Colonic mucosa (tissue), 4 donors: Measurements from ENCODE around the gene MIS18BP1. TPM values are rescaled to one million over a fixed set of nuclear protein-coding genes. Genes with fewer than 3 reads are reported as not detected.

ENCODE experiments used
- DNase-seq: peaks from one replicate; pipeline ENCODE4 v3.0.0-alpha.2; 2020
- H3K27ac ChIP-seq: fragments of 200-600 bp; one replicate; pipeline ENCODE4 v1.8.0; 2021
- H3K27me3 ChIP-seq: fragments of 200-600 bp; one replicate; pipeline ENCODE4 v1.8.0; 2021
- H3K36me3 ChIP-seq: fragments of 200-600 bp; one replicate; pipeline ENCODE4 v1.8.0; 2021
- H3K4me1 ChIP-seq: fragments of 200-600 bp; one replicate; pipeline ENCODE4 v1.8.0; 2021; ENCODE audit warnings: mild to moderate bottlenecking
- H3K4me3 ChIP-seq: fragments of 200-600 bp; one replicate; pipeline ENCODE4 v1.8.0; 2021
- H3K9ac ChIP-seq, 2 donors: one replicate each; pipeline ENCODE4 v1.7.0; 2013; ENCODE audit warnings: control low read depth in 2 of 2, low read depth in 2 of 2, low read length in 2 of 2
- H3K9me3 ChIP-seq: fragments of 200-600 bp; one replicate; pipeline ENCODE4 v1.8.0; 2021
- intact Hi-C: fragments of 100-400 bp; cut with DNase I; formaldehyde crosslinking; loops from one replicate; pipeline ENCODE4 v1.14.1; 2022
- total RNA-seq, 2 donors: library from RNA; stranded (reverse); fragmentation: NEBNext Ultra II Directional in 1 of 2; extraction: Animal tissue kit (Norgen Biotek cat#: 25700) in 1 of 2; gene quantifications; one replicate each; pipeline ENCODE4 v1.2.1, GENCODE V29; 2021
- TF ChIP-seq, protein P1 (sequence below): fragments of 200-600 bp; IDR thresholded peaks from one replicate; pipeline ENCODE4 v1.8.0; 2022; ENCODE audit warnings: antibody characterized with exemption, mild to moderate bottlenecking
- donor health status: healthy.
- donor health status: DM: no; HTN: no; CAD: no.
- donor health status: DM: no; HTN: no; CAD: no.

Gene MIS18BP1
- total RNA-seq, 2 donors from 2014 or later, result 18.8 to 30.0 TPM

DNA sequence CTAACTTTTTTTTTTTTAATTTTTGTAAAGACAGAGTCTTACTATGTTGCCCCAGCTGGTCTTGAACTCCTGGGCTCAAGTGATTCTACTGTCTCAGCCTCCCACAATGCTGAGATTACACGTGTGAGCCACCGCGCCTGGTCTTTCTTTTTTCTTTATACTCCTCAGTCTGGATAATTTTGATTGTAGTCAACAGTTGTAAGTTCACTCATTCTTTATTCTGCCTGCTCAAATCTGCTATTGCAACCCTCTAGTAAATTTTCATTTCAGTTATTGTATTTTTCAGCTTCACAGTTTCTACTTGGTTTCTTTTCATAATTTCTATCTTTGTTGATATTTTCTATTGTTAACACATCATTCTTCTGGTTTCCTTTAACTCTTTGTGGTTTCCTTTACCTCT lies 5.8 kb upstream of the MIS18BP1 start:
- Histone ChIP-seq H3K9ac (no peak overlapping the region), H3K4me3 (no peak overlapping the region), H3K27ac (no peak overlapping the region), H3K36me3 (no peaks in the 10 kb centered on the region), H3K27me3 (no peaks in the 10 kb centered on the region), H3K4me1 (no peaks in the 10 kb centered on the region), H3K9me3 (no peaks in the 10 kb centered on the region)
- TF ChIP-seq, protein P1, sequence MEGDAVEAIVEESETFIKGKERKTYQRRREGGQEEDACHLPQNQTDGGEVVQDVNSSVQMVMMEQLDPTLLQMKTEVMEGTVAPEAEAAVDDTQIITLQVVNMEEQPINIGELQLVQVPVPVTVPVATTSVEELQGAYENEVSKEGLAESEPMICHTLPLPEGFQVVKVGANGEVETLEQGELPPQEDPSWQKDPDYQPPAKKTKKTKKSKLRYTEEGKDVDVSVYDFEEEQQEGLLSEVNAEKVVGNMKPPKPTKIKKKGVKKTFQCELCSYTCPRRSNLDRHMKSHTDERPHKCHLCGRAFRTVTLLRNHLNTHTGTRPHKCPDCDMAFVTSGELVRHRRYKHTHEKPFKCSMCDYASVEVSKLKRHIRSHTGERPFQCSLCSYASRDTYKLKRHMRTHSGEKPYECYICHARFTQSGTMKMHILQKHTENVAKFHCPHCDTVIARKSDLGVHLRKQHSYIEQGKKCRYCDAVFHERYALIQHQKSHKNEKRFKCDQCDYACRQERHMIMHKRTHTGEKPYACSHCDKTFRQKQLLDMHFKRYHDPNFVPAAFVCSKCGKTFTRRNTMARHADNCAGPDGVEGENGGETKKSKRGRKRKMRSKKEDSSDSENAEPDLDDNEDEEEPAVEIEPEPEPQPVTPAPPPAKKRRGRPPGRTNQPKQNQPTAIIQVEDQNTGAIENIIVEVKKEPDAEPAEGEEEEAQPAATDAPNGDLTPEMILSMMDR, result no peak
- intact Hi-C loops, result no loop called here
- no peak for DNase-seq

DNA sequence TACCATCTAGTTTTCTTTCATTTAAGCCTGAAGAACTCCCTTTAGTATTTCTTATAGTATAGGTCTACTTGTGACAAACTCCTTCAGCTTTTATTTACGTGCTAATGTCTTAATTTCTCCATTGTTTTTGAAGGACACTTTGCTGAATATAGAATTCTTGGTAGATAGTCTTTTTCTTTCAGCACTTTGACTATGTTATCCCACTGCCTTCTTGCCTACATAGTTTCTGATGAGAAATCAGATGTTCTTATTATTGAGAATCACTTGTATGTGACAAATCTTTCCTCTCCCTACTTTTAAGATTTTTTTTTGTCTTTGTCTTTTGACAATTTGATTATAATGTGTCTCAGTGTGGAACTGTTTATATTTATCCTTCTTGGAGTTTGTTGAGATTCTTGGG lies 5.1 kb upstream of the MIS18BP1 start:
- no peaks in the 10 kb centered on the region for H3K36me3 ChIP-seq
- no peaks in the 10 kb centered on the region for H3K4me1 ChIP-seq
- no peak overlapping the region for H3K27ac ChIP-seq
- H3K9me3 ChIP-seq, result no peaks in the 10 kb centered on the region
- H3K27me3 ChIP-seq, result no peaks in the 10 kb centered on the region
- intact Hi-C loops, result no loop called here
- TF ChIP-seq, protein P1, result no peak
- no peak overlapping the region for H3K9ac ChIP-seq
- no peak overlapping the region for H3K4me3 ChIP-seq
- no peak for DNase-seq

DNA sequence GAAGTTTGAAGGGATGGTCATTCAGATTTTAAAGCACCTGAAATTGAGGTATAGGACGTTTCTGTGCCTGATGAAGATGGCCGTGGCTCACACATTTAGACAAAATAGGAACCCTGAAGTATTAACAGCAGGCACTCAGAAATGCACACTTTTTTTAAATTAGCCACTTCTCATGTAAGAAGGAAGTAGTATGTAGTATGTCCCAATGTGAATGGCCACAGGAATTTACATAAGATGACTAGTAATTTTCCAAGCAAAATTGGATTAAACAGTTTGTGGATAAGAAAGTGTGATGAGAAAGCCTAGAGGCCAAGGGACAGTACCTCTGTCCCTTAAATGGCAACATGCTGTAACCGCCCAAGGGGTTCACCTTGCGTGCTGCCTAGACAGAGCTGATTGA lies 1.8 kb upstream of the MIS18BP1 start:
- H3K9me3 ChIP-seq, result no peaks in the 10 kb centered on the region
- no peaks in the 10 kb centered on the region for H3K27me3 ChIP-seq
- TF ChIP-seq, protein P1, result no peak
- H3K36me3 ChIP-seq, result no peaks in the 10 kb centered on the region
- no peak overlapping the region for H3K27ac ChIP-seq
- no peaks in the 10 kb centered on the region for H3K4me1 ChIP-seq
- H3K4me3 ChIP-seq, result no peak overlapping the region
- intact Hi-C loops, result no loop called here
- no peak overlapping the region for H3K9ac ChIP-seq
- DNase-seq, result no peak

DNA sequence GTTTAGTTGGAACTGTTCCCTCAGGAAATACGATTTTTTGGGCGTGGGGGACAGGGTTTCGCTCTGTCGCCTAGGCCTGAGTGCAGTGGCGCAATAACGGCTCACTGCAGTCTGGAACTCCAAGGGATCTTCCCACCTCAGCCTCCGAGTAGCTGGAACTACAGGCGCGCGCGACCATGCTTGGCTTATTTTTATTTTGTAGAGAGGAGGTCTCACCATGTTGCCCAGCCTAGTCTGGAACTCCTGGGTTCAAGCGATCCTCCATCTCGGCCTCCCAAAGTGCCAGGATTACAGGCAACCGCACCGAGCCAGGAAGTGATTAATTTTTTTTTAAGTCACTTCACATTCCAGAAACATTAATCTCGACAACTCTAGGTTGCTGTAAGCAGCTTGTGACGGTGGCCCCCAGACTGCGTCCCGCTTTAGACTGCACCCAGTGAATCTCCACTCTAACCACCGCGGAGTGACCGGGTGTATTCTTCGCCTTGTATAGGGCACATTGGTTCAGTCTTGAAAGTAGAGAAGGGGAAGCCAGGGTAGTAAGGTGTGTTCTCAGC lies 830 bp upstream of the MIS18BP1 start:
- H3K9ac ChIP-seq, result peak overlapping the region in 1 of 2 donors; percentile 66
- peak overlapping the region; percentile 90 for H3K27ac ChIP-seq
- peak overlapping the region; percentile 74 for H3K4me3 ChIP-seq
- DNase-seq, result peak; percentile 25
- TF ChIP-seq, protein P1, result no peak
- H3K9me3 ChIP-seq, result no peaks in the 10 kb centered on the region
- H3K36me3 ChIP-seq, result no peaks in the 10 kb centered on the region
- intact Hi-C loops, result no loop called here
- no peaks in the 10 kb centered on the region for H3K4me1 ChIP-seq
- H3K27me3 ChIP-seq, result no peaks in the 10 kb centered on the region

DNA sequence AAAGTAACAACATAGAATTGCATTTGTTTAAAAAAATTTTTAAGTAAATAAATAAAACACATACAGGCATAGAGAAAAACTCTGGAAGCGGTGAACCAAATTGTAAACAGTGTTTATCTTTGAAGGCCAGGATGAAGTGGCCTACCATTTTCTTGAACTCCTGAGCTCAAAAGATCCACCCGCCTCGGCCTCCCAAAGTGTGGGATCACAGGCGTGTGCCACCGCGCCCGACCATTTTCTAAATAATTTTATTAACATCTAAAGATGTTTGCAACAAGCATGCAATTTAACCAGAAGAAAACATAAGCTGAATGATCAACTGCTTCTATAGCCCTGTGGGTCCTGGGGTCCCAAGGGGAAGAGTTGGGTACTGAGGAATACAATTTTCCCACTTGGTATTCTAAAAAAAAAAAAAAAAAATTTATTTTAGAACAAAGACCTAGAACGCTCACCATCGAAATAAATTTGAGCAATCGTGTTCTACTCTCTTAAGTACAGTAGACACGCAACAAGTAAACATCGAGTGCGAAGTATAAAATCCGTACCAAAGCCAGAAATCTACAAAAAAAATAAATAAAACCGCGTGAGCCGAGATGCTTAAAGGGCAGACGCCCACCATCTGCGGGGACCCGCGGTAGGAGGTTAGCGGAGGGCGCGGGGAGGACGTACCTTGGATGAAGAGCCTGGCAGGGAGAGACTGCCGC lies 484 bp downstream of the MIS18BP1 start:
- intact Hi-C loops, result no loop called here
- Histone ChIP-seq H3K9ac (peak overlapping the region; percentile 49 to 66), H3K36me3 (no peaks in the 10 kb centered on the region), H3K4me3 (peak overlapping the region; percentile 74), H3K4me1 (no peaks in the 10 kb centered on the region), H3K9me3 (no peaks in the 10 kb centered on the region), H3K27me3 (no peaks in the 10 kb centered on the region), H3K27ac (peak overlapping the region; percentile 90)
- TF ChIP-seq, protein P1, result no peak
- DNase-seq, result peak; percentile 28
